Astrocyte (in vitro differentiated cells and primary cell): ENCODE data around the gene TMEM130.

Experiments
- CTCF ChIP-seq: IDR thresholded peaks from 2 replicates; pipeline ENCODE4 v1.5.1; 2011; ENCODE audit warnings: low read depth, mild to moderate bottlenecking, inconsistent platforms, low read length, moderate library complexity; ENCODE audit not compliant: insufficient read depth
- EZH2 ChIP-seq: IDR thresholded peaks from 2 replicates; pipeline ENCODE4 v1.6.1; 2012; ENCODE audit warnings: mild to moderate bottlenecking, low read length, inconsistent platforms; ENCODE audit not compliant: insufficient read depth

- TF ChIP-seq CTCF (no peak), EZH2 (no peak)
These were observed 9.7 kb downstream of the TMEM130 start for GRCh38 chr7:98860071-98860470.
